ENCODE results near the gene ABHD12B.
"Not testable (repeated sequence)": the region's sequence is repeated elsewhere in the genome, so short reads cannot be mapped to it uniquely, and the experiment has no call there.

Gene ABHD12B

DNA sequence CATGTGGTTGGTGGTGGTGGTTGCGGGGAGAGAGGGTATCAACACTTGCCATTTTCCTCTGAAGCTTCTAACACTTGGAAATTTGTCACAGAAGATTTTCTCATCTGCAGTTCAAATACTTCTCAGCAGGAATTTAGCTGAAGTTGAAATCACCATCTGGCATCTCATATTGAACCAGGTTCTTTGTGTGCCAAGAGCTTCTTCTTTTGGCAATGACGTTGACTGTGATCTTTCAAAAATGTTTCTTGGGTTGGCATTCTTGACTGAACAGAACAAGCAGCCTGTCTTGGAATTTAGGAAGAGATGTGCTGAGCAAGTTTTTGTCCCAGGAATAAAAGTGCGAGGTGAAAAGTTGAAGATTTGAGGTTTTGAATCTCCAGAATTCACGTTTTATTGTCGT is 32.2 kb upstream of the ABHD12B start:
- DNase-seq = no peak

DNA sequence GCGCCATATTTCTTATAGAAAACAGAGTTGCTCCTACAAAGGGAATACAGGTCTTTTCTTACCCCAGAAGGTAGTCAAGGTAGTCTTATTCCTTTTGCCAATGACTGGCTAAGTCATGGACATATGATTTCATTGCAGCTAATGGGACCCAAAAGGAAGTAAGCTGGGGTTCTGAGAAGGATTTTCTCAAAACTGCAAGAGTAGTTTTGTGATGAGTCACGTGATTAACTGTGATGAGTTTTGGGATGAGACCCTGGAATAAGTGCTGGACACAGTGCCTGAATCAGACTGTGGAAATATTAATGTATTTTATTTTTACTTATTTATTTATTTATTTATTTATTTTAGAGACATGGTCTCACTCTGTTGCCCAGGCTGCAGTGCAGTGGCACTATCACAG is 27.5 kb upstream of the ABHD12B start:
- no peak for DNase-seq

DNA sequence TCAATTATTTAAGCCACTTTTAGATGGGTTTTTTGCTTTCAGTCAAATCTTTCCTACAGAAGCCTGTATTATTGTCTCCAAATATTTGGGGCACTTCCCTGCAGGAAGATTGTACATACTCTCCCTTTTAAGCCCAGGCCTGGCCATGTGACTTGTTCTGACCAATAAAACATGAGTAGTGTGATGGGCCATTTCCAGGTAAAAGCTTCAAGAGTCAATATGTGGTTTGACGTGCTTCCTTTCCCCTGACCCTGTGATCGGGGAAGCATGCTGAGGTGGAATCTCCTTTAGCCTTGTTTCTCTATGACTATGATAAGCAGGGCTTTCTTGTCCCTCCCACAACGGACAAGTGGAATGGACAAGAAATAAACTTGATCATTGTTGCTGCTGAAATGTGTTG is 26.7 kb upstream of the ABHD12B start:
- DNase-seq = no peak

DNA sequence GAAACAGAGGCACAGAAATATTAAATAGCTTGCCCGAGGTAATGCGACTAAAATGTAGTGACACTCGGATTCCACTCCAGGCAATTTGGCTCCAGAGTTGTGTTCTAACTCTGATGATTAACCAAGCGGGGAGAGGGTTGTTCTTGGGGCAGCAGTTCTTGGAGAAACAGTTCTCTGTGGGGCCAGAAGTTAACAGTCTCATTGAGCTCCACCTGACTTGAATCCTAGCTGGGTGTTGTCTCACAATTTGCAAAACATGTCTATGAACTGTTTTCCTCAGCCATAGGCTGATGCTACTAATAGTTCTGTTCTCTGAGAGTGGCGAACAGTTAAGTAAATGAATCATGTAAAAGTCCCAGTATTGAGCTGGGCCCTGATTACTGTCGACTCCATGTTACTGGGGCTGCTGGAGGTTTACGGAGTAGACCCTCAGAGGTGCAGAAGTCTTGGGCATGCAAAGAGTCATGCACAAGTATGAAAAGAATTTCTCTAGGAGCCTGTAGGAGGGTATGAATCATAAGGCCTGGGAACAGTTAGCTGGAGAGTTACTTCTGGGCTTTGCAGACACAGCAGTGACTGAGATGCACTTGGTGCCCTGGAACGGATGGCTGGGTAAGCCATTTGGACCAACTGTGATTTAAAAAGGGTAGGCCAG is 25.5 kb upstream of the ABHD12B start:
- DNase-seq = no peak

DNA sequence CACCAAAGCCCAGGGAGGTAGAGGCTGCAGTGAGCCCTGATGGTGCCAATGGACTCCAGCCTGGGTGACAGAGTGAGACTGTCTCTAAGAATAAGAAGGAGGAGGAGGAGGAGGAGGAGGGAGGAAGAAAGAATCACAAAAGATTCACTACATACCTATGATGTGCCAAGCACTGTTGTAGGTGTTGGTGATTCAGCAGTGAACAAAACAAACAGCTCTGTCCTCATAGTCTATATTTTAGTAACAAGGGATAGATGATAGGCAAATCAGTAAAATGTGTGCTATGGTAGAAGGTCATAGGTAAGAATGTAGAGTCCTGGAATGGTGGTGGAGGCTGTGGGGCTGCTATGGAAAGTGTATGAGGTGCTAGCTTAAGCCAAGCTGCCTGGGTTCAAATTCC is 18.0 kb upstream of the ABHD12B start:
- DNase-seq = no peak

DNA sequence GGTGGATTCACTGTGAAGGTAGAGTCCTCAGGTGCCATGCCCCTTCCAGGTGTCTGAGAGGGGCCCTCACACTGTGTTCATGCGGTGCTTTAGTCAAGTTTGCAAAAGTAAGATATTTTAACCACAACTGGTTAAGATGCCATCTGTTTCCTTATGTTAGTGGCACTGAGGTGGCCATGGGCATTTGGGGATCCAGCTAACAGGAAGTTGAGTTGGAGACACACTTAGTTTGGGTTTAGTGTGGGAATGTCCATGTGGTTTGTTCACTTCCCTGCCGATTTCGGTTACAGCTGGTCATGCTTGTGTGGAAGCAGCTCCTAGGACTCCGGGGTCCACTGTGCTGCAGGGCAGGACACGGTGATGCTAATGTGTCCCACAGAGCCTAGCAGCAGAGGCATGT is 17.3 kb upstream of the ABHD12B start:
- DNase-seq = no peak

DNA sequence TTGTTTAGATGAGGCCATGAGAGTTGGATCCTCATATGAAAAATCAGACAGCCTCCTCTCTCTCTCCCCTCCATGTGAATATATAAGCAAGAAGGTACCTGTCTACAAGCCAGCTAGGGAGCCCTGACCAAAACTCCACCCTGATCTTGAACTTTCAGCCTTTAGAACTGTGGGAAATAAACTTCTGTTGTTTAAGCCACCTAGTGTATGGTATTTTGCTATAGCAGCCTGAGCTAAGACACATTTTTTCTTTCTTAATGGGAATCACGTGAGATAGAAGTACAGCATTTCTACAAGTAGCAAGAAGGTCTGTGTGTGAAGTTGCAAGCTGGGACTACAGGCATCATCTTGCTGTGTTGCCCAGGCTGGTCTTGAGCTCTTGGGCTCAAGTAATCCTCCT is 16.3 kb upstream of the ABHD12B start:
- DNase-seq = no peak

DNA sequence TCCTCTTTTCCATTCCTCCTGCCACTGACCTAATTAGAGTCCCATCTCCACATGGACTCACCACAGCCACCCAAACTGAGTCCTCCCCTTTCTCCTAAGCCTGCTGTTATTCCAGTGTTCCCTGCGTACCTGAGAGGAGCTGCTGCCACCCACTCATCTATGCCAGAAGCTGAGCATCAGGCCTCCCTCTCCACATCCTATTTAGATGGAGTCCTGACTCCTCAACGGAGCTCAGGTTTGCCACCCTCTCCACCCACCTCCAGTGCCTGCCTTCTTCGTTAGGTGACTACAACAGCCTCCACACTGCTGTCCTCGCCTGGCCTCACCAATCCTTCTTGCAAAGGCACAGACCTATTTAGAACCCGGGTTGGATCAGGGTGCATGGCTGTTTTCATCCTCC is 15.2 kb upstream of the ABHD12B start:
- no peak for DNase-seq

DNA sequence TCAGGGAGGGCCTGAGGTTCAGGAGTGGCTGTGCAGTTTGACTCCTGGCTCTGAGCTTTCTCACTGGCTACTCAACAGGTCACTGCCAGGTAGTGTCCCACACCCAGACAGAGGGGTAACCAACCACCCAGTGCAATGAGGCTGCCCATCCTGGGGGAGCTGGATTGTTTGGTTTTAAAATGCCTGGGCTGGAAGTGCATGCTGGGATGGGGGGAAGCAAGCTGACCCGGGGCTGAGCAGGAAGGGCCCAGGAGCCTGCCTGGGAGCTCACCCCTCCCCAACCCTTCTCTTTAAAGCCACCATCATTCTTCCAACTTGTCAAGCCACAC is 12.6 kb upstream of the ABHD12B start:
- DNase-seq = no peak

DNA sequence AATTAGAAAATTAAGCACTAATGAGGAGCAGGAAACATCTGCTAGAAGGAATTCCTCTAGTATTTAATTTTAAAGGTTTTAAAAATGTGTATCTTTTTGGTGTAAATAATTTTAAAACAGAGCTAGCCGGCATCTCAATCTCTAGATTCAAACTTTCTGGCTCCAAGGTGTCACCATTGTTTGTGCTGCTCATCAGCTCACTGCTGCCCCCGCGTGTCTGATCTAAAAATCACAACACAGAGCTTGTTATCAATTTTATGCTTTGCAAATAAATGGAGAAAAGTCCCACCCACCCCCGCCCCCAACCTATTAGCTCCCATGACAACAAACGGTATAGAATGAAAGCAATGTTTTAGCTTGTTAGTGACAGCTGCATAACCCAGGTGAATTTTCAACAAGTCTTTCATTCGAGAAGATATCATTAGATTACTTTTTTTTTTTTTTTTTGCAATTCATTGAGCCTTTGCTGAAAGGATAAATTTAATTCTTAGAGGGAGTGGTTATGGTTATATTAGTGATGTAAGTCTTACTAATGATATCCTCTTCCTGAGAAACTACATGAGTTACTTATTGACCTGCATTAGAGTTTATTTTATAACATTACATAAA is 11.3 kb upstream of the ABHD12B start:
- no peak for DNase-seq

DNA sequence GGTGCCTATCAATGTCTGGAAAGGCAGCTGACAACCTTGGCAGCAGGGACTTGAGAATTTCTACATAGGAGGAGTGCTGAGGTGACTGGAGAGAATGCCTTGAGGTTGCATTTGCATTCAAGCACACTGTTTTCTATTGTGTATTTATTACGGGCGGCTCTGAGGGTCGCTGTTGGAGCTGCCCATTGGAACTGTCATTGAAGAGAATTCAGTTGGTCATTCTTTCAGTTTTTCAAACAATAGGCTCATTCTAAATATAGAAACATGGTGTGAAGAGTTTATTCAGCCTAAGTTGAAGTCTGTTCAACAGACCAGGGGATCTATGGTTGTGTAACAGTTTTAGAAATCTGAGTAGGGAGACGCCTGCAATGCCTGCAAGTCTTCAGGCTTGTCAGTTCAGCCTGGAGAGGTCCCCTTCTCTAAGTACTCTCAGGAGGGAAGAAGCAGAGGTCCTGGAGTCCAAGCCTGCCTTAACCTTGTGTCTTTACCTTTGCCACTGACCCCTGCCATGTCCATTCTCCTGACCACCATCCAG is 9.8 kb upstream of the ABHD12B start:
- DNase-seq = no peak

DNA sequence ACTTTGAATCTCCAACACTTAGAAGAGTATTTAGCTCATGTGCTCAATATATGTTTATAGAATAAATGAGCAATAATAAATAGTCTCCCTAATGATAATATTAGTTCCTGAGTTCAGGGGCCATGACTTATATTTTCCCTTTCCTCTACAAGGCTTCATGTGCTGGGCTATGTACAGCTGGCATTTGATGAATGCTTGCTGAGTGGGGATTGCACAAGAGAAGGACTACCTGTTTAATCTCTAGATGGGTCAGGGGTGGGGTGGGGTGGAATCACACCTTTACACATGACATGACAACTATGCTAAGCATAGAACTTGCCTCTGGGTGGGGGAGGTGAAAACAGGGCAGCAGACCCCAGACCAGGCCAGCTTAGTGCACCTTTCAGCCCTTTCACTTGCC is 7.6 kb upstream of the ABHD12B start:
- DNase-seq = no peak

DNA sequence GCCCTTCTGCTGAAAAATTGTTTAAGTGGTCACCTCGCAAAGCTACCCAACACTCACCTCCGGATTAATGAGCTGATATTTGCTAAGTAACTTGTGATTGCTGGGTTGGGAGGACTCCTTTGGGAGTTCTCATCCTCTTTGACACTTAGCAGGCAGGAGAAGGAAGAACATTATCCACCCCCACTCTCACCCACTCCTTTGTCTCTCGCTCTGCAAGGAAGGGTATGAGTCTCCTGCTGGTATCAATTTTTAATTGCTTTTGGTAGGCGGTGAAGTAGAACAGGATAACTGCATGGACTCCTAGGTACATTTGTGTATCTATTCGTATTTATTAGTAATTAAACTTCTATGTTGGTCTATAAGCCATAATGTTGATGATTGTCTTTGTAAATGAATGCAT is 6.9 kb upstream of the ABHD12B start:
- no peak for DNase-seq

DNA sequence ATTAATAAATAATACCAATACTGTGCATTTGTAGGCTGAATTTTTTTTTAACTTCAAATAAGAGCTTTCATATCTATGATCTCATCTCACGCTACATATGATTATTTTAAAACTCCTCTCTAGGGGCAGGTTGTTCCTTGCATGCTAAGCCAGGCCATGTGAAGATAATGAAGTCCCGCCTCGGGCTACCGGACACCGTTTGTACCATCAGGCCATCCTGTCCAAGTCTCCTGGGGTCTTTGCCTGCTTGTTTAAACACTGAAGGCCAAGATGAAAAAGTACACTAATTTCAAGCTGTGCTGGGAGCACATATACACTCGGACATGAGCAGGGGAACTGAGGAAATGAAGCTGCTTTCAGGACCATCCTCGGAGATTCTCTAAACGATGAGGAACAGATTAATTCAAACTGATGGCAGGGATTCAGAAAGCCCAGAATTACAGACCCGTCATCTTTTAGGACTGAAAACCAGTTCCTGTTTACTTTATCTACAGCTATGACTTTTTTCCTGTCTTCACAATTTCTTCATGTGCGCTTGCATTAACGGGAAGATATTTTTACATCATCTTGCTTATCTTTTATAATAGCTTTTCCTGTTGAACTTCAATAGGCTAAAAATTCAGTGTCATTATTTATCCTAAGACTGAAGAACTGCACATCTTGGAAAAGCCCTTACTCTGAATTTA is 6.3 kb upstream of the ABHD12B start:
- no peak for DNase-seq

DNA sequence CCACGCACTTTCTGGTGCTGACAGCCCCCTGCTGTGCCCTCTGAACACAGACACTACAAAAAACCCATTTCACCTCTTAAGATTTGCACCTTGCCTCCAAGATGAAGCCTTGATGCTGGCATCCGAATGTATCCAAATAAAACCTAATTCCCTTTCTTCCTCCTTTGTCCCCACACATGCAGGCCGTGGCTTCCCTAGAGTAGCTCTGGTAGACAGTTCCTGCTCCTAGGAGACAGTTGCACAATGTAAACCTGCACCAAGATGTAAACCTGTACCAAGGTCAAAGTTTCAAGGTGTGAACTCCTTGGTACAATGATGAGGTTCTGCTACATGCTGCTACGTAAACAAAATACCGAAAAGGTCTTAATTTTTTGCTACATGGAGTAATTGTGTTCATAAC is 625 bp upstream of the ABHD12B start:
- no peak for DNase-seq

DNA sequence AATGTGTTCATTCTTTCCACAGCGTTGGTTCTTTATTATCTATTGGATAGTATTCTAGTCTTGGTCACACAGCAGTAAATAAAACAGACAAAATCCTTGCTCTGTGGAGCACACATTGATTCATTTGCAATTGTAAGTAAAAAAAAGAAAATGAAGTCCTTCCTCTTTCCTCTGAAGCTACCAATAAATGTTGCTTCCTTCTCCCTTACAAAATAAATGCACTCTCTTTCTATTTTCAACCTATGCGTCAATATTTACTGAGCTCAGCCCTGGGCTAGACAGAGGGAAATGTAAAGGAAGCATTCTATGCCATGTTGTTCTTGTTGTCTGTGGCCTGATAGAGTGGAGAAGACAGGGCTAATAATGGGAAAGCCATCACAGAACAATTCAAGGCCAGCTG is 2.9 kb downstream of the ABHD12B start:
- no peak for DNase-seq

DNA sequence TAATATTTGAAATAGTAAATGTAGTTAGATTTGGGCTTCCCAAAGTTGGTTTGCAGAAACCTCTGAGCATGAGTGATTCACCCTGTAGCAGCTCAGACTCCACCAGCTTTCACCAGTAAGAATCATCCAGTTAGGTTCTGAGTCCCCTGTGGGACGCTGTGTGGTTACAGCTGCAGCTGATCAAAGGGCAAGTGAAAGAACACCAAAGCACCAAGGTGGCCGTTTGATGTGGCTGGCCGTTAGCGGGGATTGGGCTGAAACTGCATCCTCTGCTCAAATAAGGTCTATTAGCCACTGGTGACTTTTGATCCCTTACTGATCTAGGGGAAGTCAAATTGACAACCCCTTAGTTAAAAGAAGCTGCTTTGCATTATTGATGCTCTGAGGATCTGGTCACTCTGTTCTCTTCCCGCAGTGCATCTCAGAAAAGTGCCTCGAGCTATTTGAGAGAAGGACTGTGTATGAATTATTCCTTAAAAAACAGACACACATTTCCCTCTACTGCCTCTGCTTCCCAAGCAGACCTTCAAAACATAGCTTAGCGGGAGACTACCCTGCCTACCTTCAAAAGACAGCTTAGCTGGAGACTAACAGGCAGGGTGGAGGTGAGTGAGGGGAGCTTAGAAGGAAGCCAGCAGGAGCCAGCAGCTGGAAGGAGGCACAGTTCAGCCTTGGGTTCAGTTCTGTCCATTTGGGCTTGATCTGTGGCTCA is 3.7 kb downstream of the ABHD12B start:
- no peak for DNase-seq

DNA sequence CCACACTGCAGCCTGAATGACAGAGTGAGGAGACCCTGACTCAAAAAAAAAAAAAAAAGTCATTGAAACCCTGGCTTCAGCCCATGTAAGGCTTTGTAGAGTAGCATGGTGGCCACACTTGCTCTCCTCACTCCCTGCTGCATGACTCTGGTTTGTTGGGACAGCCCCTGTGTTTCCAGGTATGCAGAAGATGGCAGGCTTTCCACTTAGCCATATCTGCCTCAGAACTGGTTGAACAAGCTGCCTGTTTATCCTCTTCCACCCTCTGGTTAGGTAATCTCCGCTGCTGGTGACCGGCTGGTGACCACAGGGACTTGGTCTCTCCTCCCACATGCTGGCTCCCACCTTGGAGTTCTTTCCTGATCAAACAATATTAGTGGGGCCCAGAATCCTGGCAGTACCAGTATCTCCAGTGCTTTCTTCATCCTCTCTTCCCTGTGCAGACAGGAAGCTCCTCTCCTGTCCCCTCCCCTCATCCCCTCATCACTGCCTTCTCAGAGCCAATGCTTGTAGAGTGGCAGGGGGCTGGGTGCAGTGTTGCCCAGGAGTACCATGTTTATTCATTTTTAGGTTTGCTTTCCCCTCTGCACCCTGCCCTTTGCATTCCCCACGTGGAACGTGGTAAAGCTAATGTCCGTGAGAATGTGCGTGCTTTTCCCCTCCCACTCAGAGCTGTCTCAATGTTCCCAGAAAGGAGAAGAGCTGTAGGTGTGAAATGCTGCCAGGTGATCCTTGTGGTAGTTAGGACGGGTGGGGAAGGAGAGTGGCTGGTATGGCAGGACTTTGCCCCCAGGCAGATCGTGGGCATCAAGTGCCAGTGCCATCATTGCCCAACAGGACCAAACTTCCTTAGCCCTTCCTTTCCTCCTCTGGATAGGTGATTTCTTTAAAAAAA is 11.3 kb downstream of the ABHD12B start:
- no peak for DNase-seq

DNA sequence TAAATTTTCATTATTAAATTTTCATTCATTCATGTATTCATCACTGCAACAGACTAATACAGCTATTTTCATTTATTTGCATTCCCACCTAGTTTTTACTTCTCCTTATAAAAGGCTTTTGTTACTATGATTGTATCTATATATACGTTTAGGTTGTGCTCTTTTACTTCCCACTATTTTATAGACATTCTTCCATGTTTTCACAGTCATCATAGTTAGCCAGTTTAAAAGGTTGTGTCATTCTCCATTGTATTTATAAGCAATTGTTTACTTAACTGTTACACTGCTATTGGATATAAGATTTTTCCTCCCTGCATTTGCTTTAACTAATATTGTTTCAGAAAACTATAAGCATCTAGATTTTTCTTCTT is 12.0 kb downstream of the ABHD12B start:
- DNase-seq = no peak

DNA sequence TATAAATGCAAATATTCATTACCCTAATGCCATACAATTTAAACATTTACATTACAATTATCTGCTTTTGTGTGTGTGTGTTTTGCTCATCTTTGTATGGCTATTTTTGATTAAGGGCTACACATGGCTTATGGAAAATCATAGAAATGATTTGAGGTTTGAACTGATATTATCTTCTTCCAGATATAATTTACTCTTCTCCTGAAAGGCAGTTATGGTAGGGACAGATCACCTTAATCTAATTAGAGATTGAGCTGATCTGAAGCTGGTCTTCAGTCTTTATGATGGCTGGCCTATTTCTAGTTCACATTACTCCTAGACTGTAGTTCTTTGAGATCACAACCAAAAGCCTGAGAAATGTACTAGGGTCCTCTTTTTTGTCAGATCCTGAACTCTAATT is 15.6 kb downstream of the ABHD12B start:
- DNase-seq = no peak

DNA sequence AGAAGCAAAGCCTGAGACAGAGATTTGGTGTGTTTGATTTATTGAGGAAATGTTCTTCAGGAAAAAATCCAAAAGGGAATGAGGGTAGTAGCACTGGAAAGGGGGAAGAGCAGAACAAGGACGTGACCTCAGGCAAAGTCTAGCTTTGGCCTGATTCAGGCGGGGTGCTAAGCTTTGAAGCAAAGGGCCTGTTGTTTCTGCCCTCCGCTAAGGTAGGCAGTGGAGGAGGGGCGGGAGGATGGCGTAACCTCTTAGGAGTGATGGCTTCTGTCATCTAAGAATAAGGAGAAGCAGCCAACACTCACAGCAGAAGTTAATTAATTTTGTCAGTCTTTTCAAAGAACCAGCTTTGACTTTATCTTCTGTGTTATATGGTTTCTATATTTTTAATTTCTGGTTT is 20.4 kb downstream of the ABHD12B start:
- no peak for DNase-seq

DNA sequence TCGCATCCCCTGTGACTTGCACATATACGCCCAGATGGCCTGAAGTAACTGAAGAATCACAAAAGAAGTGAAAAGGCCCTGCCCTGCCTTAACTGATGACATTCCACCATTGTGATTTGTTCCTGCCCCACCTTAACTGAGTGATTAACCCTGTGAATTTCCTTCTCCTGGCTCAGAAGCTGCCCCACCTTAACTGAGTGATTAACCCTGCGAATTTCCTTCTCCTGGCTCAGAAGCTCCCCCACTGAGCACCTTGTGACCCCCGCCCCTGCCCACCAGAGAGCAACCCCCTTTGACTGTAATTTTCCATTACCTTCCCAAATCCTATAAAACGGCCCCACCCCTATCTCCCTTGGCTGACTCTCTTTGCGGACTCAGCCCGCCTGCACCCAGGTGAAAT is 24.6 kb downstream of the ABHD12B start:
- DNase-seq = not testable (repeated sequence)

DNA sequence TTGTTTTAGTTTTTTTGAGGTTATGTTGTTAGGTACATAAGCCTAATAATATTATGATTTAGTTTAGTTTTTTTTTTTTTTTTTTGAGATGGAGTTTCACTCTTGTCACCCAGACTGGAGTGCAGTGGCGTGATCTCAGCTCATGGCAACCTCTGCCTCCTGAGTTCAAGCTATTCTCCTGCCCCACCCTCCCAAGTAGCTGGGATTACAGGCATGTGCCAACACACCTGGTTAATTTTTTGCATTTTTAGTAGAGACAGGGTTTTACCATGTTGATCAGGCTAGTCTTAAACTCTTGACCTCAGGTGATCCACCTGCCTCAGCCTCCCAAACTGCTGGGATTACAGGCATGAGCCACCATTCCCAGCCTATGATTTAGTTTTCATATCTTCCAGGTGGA is 25.2 kb downstream of the ABHD12B start:
- not testable (repeated sequence) for DNase-seq
